ENCODE results near the gene CAPN12. TPM values are rescaled to one million over a fixed set of nuclear protein-coding genes. Genes with fewer than 3 reads are reported as not detected.
"Not testable (repeated sequence)": the region's sequence is repeated elsewhere in the genome, so short reads cannot be mapped to it uniquely, and the experiment has no call there.

The CAPN12 gene
- 0.21 TPM in 1 of 2 replicates, not detected in the other for total RNA-seq
- polyA plus RNA-seq (2012): 0.29 TPM

- DNase-seq (ENCODE audit: low read depth): no peak
Measured at GRCh38 chr19:38744298-38744681, at the start of gene CAPN12. CAPN12 (minus strand) TSS chr19:38744474; CDS start chr19:38744165, 309 bp downstream.

- no peak for DNase-seq (ENCODE audit: low read depth)
Measured at GRCh38 chr19:38793671-38794070, 49.4 kb upstream of the CAPN12 start.

- DNase-seq (ENCODE audit: low read depth): no peak
Measured at GRCh38 chr19:38793177-38793576, 48.9 kb upstream of the CAPN12 start.

GRCh38 chr19:38792250-38793111 is 48.2 kb upstream of the CAPN12 start:
- DNase-seq (ENCODE audit: low read depth): no peak

- DNase-seq (ENCODE audit: low read depth): not testable (repeated sequence)
Measured at GRCh38 chr19:38791451-38792064, 47.3 kb upstream of the CAPN12 start.

- not testable (repeated sequence) for DNase-seq (ENCODE audit: low read depth)
Measured at GRCh38 chr19:38790507-38791403, 46.5 kb upstream of the CAPN12 start.

GRCh38 chr19:38788478-38789243 is 44.4 kb upstream of the CAPN12 start, which contains the start of gene LGALS7B:
LGALS7B (plus strand) TSS chr19:38789200; CDS start chr19:38789227, 27 bp downstream.
- no peak for DNase-seq (ENCODE audit: low read depth)

- DNase-seq (ENCODE audit: low read depth): no peak
Measured at GRCh38 chr19:38786572-38787265, 42.4 kb upstream of the CAPN12 start.

- not testable (repeated sequence) for DNase-seq (ENCODE audit: low read depth)
Measured at GRCh38 chr19:38786061-38786460, 41.8 kb upstream of the CAPN12 start.

- DNase-seq (ENCODE audit: low read depth): no peak
Measured at GRCh38 chr19:38785187-38785699, 41.0 kb upstream of the CAPN12 start.

GRCh38 chr19:38784224-38784623 is 40.0 kb upstream of the CAPN12 start:
- no peak for DNase-seq (ENCODE audit: low read depth)

- DNase-seq (ENCODE audit: low read depth): not testable (repeated sequence)
Measured at GRCh38 chr19:38782212-38782611, 37.9 kb upstream of the CAPN12 start.

GRCh38 chr19:38781058-38781457 is 36.8 kb upstream of the CAPN12 start:
- DNase-seq (ENCODE audit: low read depth): no peak

- no peak for DNase-seq (ENCODE audit: low read depth)
Measured at GRCh38 chr19:38780443-38780842, 36.2 kb upstream of the CAPN12 start.

- DNase-seq (ENCODE audit: low read depth): no peak
Measured at GRCh38 chr19:38778733-38779132, 34.5 kb upstream of the CAPN12 start.

GRCh38 chr19:38774181-38774950 is 30.1 kb upstream of the CAPN12 start:
- DNase-seq (ENCODE audit: low read depth): no peak

GRCh38 chr19:38773469-38774177 is 29.3 kb upstream of the CAPN12 start, which contains the start of gene LGALS7:
LGALS7 (minus strand) TSS chr19:38773517; CDS start chr19:38773492, 25 bp downstream.
- DNase-seq (ENCODE audit: low read depth): no peak

GRCh38 chr19:38771569-38771968 is 27.3 kb upstream of the CAPN12 start:
- DNase-seq (ENCODE audit: low read depth): not testable (repeated sequence)

Data from myocyte (in vitro differentiated cells).